ENCODE measurements around the gene NPTN.
"Not testable (repeated sequence)": the region's sequence is repeated elsewhere in the genome, so short reads cannot be mapped to it uniquely, and the experiment has no call there.

The NPTN gene

DNA sequence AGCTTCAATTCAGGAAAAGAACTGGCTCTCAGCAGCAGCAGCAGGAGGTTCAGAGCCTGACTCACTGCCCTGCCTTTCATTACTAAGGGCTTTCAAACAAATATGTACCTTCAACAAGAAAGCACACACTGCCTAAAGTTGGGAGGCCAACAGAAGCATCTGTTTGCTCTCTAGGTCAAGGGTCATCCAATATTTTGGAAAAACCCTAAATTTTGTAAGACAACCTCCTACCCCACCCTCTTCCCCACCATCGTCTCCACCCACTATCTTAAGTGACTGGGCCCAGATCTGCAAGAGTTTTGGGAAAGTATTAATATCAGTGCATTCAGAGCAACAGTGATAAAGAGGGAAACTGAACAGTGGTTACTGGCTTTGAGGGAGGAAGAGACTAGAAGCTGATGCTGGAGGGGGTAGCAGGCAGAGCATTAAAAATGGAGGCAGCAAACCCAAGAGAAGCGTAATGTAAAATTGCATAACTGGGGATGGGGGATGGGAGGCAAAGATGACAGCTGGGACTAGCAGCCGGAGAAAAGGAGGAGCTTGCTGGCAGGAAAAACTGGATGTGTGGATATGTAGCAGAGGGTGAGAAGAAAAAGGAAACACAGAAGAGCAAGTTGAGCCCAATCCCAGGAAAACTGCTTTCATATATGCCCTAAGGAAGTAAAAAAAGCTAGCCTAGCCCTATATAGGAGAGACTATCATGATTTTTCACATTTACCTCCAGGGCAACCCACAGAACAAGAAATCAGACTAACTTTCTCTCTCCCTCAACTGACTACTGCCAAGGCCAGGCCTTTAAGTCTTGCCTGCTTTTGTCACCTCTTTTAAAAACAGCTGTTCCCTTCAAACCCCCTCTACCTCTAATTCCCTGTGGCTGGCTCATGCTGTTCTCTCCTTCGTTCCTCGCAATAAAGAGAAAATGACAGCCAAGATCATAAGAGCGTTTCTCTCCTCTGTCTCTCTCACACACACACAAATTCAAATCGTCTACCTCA is 31.4 kb downstream of the NPTN start:
- in situ Hi-C loops (cut with MboI; ENCODE audit: low sequenced_read_pairs): no loop called here

GRCh38 chr15:73600413-73601335 is 32.5 kb downstream of the NPTN start:
- in situ Hi-C loops (cut with MboI; ENCODE audit: low sequenced_read_pairs): no loop called here

GRCh38 chr15:73599934-73600333 is 33.3 kb downstream of the NPTN start:
- in situ Hi-C loops (cut with MboI; ENCODE audit: low sequenced_read_pairs): no loop called here

- in situ Hi-C loops (cut with MboI; ENCODE audit: low sequenced_read_pairs): no loop called here
These were observed 34.5 kb downstream of the NPTN start for GRCh38 chr15:73598530-73599160.

- in situ Hi-C loops (cut with MboI; ENCODE audit: low sequenced_read_pairs): no loop called here
These were observed 36.1 kb downstream of the NPTN start for GRCh38 chr15:73597036-73597638.

DNA sequence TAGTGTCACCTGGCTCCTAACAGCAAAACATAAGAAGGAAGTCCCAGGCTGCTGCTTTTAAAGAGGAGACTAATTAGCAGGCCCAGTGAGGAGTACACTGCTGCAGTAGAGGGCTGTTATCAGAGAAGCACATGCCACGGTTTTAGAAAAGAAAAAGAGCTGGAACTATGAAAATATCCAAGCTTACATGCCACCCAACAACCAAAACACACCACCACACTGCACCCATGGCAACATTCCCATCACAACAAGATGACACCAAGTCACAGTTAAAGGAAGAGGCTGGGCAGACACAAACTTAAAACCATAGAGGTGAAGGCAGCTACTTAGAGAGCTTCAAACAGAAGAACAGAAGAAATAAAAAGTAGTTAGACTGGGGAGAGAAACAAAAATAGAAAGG is 37.0 kb downstream of the NPTN start:
- in situ Hi-C loops (cut with MboI; ENCODE audit: low sequenced_read_pairs): no loop called here

DNA sequence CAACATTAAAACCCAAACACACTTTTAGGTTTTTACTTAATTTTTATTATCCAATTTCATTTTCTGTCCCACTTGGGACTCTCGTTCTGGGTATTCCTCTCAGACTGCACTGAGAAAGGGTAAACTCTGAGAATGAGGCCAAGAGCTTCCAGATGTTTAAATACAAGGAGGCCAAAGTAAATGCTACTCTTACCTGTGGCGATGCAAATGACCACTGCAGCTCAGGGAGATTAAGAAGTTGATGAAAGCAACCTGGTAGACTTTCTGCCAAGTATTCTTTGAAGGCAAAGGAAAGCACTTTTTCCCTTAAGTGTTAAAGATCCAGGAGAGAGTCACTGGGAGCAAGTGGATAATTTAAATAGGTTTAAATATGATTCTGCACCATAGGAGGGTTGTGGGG is 39.1 kb downstream of the NPTN start:
- in situ Hi-C loops (cut with MboI; ENCODE audit: low sequenced_read_pairs): no loop called here

DNA sequence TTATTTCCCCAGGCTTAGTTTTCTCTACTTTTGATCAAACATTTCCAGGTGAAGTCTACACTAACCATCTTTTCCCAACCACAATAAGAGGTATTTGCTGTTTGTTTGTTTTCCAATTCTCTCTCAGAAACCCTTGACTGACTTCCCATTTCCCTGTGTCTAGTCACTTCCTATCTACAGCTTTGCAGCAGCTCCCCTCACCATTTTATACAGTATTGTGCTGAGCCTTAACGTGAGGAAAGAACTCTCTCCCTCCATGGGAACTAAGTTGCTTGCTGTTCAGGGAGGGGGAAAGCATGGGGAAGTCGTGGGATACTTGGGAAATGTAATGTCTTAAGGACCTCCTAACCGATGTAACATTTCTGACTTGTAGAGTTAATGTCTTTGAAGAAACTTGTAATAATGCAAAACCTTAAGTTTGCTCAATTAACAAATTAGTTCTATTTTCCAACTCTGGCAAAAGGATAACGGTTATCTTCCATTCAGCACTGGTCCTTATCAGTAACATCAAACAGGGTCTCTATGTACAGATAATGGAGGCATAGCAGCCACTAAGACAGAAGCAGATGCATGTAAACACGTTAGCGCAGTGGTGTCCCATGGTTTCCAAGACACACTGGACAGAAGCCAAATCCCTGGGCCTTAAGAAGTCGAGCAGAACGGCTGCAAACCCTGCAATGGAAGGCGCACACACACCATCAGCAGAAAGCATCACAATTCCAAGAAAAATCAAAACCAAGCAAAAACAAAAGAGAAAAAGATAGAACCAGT is 39.7 kb downstream of the NPTN start:
- in situ Hi-C loops (cut with MboI; ENCODE audit: low sequenced_read_pairs): no loop called here

DNA sequence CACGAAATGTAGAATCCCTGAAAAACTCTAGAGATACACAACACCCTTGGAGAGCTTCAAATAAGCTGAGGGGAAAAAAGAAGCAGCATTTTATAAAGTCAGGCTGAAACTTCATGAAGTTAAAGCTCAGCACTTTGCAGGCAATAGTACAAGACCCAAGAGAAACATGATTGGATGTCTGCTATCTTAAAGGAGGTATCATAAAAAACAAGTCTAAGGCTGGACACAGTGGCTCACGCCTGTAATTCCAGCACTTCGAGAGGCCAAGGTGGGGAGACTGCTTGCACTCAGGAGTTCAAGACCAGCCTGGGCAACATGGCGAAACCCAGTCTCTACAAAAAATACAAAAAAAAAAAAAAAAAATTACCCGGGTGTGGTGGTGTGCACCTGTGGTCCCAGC is 42.9 kb downstream of the NPTN start:
- in situ Hi-C loops (cut with MboI; ENCODE audit: low sequenced_read_pairs): no loop called here

DNA sequence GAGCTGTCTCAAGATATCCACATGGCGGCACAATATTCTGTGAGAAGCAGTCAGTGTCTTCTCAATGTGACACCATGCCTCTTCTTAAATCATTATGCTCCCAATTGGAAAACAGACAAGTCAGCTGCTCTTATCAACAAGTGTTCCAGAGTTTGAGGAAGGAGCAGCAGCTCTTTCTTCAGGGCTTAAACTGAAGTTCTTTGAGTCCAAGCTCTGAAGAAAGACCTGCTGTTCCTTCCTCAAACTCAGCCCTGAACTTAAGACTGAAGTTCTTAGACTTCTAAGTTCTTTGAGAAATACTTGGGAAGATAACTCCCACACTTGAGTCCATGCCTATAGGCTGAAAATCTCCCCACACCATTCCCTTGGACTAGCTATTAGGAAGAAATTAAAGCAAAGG is 43.4 kb downstream of the NPTN start:
- in situ Hi-C loops (cut with MboI; ENCODE audit: low sequenced_read_pairs): no loop called here

DNA sequence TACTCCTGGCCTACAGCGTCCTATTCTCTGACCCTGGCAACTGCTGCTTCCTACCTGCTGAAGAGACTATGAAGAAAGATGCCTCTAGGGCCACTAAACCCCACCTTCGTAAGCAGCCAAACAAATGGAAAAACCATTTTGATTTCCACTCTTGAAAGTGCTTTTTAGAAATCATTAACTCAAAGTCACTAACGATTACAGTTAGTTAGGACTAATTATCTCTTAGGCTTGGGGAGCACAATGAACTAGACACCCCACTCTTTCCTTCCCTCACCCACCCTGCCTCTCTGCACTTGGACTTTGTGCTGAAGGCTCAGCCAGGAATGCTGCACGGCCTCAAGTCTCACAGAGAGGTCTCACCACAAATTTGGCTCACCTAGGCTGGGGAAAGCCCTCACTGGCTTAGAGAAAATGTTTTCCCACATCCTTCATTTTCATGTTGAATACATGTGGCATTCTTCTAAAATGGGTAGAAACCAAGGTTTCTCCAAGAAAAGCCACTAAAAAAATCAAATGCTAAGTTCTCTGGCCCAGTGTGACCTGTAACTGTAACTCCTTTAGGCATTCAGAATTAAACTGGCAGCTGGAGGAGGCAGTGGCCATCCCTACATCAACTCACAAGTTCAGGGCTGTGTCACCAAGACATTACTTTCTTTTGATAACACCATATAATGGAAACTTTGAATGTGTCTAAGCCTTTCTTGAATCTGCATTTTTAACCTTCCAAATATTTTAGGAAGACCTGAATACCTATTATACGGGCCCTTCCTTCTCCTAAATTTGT is 47.1 kb downstream of the NPTN start:
- in situ Hi-C loops (cut with MboI; ENCODE audit: low sequenced_read_pairs): no loop called here

DNA sequence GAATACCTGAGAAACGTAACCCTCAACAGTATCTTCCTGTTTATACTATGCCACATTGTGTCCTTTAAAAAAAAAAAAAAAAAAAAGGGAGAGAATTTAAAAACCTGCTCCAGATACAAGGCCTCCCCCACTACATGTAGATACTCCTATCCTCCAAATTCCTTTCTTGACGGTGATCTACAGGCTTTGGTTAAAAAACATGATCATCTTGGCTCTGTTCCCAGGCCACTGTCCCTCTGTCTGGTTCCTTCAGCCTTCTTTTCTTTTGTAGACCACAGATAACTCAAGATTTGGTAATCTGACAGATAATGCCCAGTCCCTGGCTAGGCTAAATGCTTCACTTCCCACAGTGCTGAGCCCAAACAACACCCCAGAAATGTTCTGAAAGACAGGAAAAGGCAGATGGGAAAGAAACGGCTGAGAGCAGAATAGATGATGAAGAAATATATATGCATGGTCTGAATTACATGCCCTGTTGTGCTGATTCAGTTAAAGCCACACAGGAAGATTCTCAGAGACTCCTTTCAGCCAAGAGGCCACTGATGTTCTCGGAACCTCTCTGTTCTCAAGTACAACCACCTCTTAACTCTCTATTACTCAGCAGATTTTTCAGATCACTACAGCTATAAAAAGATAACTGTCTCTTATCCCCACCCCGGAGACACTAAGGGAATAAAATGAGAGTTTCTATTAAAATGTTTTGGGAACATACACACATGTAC is 48.3 kb downstream of the NPTN start:
- in situ Hi-C loops (cut with MboI; ENCODE audit: low sequenced_read_pairs): no loop called here

GRCh38 chr15:73583544-73583943 is 49.6 kb downstream of the NPTN start:
- in situ Hi-C loops (cut with MboI; ENCODE audit: low sequenced_read_pairs): no loop called here

GRCh38 chr15:73582851-73583379 is 50.3 kb downstream of the NPTN start:
- in situ Hi-C loops (cut with MboI; ENCODE audit: low sequenced_read_pairs): no loop called here

DNA sequence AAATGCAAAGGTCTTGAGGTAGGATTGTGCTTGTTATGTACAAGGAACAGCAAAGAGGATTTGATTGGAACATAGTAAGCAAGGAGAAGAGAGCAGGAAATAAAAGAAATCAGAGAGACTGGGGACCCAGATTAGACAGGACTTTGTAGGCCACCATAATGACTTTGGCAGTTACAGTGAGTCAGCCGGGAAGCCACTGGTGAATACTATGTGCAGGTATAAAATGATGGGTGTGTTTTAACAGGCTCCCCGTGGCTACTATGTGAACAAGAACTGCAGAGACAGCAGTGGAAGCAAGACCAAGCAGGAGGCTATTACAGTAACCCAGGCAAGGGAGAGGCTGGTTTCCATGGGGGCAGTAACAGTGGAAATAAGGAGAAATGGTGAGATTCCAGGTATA is 55.2 kb downstream of the NPTN start:
- in situ Hi-C loops (cut with MboI; ENCODE audit: low sequenced_read_pairs): no loop called here

GRCh38 chr15:73577593-73577992 is 55.6 kb downstream of the NPTN start:
- in situ Hi-C loops (cut with MboI; ENCODE audit: low sequenced_read_pairs): not testable (repeated sequence)

DNA sequence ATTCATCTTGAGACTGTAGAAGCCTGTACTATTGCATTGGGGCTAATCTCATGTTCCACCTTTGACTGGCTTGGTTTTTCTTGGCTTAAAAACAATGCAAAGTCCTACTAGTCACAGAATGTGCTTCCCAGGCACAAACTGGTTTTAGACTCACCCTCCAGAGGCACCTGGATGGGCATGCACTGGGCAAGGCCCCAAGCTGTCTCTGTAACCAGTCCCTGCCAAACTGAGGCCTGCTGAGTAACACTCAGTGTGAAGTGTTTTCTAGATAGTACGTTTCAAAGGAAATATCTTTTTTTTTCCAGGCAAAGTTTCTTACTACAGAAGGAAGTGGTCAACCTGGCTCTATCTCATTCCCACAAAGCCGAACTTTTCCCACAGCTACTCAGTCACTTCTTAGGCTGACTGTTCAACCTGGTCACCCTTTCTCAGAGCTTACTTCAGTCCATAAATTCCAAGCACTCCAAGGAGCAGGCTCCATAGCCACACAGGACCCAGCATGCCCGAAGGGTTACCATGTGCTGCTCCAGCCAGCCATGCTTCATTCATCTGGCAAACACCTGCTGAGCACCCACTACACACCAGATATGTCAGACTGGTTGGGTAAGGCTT is 57.4 kb downstream of the NPTN start:
- in situ Hi-C loops (cut with MboI; ENCODE audit: low sequenced_read_pairs): no loop called here

DNA sequence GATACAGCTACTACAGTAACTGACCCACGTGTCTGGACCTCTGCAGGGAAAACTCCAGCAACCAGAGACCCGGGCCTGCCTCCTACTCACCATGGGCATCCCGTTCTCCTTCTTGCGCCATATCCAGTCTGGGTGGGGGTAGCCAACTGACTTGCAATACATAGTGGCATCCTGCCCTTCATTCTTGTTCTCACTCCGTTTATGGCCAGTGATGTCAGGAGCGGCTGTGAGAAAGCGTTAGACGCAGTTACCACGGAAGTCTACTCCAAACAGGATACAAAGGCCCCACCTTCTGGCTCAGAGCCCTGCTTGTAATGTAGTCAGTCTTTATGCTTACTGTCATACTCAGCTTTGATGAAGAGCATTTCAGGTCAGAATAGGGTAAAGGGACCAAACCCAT is 59.6 kb downstream of the NPTN start:
- in situ Hi-C loops (cut with MboI; ENCODE audit: low sequenced_read_pairs): no loop called here
